Stimulated activated CD4-positive, alpha-beta T cell treated with anti-CD3 and anti-CD28 coated beads, Interleukin-1b, Interleukin-23, amount 100 ng/mL, for 48 hours (primary cell): ENCODE data around the gene ASGR2.
"Not testable (repeated sequence)": the region's sequence is repeated elsewhere in the genome, so short reads cannot be mapped to it uniquely, and the experiment has no call there.

ENCODE experiments used
- DNase-seq: peaks from one replicate; pipeline ENCODE4 v3.0.0-alpha.2; 2020

ASGR2 gene, protein sequence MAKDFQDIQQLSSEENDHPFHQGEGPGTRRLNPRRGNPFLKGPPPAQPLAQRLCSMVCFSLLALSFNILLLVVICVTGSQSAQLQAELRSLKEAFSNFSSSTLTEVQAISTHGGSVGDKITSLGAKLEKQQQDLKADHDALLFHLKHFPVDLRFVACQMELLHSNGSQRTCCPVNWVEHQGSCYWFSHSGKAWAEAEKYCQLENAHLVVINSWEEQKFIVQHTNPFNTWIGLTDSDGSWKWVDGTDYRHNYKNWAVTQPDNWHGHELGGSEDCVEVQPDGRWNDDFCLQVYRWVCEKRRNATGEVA

DNA sequence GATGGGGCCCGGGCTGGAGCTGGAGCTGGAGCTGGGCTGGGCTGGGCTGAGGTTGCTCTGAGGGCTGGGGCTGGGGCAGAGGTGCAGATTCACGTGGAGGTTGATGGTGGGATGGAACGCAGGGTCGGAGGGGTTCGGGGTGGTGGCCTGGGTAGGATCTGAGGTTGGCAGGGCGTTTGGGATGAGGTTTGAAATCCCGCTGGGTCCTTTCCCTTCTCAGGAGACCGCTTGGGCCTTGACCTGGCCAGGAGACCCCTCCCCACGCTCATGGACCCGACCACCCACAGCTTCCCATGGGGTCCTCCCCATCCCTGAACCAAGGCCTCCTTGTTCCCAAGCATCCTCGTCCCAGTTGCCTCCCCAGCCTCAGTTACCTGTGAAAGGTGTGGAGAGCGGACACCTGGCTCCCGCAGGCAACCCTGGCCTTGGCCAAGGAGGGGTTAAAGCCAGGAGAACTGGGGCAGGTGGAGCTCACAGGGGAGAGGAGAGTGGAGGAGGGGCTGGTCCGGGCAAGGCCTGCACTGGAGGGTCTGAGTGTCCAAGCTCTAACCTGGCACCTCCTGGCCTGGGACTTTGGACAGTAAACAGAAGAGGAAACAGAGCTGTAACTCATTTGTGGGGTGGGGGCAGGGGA is at the start of gene ASGR2:
Gene ASGR2, minus strand, starts transcription at position 582 of the 634 bp plus-strand sequence. CDS start 582 bp downstream, outside the sequence.
- no peak for DNase-seq

DNA sequence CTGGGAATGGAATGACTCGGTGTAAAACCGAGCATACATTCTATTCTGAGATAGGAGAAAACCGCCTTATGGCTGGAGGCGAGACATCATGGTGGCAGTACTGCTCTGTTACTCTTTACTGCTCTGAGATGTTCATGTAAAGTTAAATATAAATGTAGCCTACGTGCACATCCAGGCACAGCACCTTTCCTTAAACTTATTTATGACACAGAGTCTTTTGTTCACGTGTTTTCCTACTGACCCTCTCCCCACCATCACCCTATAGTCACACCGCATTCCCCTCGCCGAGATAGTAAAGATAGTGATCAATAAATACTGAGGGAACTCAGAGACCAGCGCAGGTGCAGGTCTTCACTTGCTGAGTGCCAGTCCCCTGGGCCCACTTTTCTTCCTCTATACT is 44.9 kb upstream of the ASGR2 start:
- not testable (repeated sequence) for DNase-seq

DNA sequence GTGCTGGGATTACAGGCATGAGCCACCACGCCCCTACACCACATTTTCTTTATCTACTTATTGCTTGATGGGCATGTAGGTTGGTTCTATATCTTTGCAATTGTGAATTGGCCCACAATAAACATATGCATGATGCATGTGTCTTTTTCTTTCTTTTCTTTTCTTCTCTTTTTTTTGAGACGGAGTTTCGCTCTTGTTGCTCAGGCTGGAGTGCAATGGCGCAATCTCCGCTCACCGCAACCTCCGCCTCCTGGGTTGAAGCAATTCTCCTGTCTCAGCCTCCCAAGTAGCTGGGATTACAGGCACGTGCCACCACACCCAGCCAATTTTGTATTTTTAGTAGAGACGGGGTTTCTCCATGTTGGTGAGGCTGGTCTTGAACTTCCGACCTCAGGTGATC is 43.8 kb upstream of the ASGR2 start:
- DNase-seq = not testable (repeated sequence)

DNA sequence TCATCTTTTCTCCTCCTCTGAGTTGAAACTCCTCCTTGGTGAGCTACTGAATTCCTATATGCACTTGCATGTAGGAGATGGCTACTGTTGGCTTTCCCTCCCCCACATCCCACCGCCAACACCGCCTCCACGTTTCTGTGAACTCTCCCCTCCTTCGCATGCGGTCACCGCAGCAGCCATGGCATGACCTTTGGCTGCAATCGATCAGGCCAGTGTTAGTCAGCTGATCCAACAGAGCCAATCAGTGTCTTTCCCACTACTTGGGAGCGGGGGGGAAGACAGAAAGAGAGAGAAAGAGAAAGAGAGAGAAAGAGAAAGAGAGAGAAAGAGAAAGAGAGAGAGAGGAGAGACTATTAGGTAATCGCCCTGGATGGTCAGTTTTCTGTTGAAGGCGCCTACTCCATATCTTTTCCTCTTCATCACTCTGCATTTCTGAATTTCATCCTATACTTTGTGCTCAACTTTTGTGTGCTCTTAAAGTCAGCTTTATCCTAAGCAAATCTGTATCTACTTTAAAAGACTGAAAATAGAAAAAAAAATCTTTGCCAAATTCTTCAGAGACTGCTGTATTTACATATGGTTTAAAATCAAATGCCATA is 41.8 kb upstream of the ASGR2 start:
- no peak for DNase-seq

DNA sequence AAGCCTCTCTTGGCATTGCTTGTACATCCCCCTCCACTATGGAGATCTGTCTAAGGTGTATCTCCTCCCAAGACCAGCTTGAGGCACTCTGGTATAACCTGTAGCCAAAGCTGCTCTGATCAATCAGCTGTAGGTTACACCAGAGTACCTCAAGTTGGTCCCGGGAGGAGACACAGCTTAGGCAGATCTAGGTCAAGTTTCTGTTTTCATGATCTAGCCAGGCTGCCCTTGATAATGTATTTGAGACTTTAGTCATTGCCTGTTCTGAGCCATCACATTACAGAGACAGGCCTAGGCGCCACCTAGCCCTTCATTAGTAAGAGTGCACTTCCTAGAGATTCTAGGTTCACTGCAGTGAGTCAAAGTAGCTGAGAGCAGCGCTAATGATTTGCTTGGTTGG is 33.1 kb upstream of the ASGR2 start:
- no peak for DNase-seq

DNA sequence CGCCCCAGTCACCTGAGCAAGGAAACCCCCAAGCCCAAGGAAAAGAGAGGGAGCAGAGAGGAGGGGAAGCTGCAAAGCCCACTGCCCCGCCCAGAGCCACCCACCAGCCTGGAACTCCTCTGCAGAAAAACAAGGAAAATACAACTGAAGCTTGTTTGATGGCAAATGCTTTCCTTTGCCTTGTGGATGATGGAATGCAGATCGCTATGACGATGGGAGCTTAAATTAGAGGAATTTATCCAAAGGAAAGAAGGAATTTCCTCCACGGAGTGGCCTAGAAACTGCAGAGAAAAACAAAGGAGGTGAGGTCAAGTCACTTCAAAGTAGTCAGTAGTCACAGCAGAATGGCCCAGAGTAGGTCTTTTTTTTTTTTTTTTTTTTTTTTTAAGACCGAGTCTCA is 31.5 kb upstream of the ASGR2 start:
- DNase-seq = no peak

DNA sequence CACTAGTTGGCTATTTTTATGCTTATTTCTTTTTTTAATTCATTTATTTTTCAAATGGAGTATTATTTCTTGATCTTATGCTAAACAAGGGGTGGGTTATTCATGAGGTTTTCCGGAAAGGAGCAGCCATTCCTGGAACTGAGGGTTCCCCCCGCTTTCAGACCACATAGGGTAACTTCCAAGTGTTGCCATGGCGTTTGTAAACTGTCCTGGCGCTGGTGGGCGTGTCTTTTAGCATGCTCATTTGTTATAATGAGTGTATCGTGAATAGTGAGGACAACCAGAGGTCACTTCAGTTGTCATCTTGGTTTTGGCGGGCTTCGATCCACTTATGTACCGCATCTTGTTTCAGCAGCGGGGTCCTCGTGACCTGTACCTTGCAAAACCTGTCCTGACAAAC is 29.6 kb upstream of the ASGR2 start:
- DNase-seq = no peak

DNA sequence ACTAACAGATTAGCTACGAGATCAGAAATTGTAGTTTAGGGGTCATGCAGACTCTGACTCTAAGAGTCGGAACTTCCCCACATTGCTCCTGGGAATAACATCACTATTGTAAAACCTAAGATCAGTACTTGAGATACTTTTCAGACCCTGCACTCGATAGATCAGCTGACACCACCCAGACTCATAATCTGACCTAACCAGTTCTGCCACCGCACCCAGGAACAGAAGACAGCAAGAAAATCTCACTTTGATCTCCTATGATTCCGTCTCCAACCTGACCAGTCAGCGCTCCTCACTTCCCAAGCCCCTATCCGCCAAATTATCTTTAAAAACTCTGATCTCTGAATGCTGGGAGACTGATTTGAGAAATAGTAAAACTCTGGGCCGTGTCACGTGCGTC is 27.2 kb upstream of the ASGR2 start:
- DNase-seq = no peak

DNA sequence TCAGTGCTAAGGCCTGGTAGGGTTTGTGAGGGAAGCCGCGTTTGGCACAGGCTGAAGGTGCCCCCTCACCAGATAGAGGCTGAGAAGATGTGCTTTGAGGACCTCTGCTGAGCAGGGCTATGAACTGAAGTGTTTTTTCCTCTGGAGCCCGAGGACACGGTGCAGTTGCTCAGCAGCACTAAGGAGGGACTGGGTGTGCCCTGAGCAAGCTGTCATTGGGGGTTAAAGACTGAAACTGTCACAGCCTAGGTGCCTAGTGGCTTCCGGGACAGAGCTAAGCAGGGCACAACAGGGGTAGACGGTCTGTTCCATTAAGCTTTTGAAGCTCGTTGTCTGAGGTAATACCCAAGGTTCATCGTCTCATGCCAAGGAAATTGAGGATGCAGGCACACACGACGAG is 24.8 kb upstream of the ASGR2 start:
- no peak for DNase-seq

DNA sequence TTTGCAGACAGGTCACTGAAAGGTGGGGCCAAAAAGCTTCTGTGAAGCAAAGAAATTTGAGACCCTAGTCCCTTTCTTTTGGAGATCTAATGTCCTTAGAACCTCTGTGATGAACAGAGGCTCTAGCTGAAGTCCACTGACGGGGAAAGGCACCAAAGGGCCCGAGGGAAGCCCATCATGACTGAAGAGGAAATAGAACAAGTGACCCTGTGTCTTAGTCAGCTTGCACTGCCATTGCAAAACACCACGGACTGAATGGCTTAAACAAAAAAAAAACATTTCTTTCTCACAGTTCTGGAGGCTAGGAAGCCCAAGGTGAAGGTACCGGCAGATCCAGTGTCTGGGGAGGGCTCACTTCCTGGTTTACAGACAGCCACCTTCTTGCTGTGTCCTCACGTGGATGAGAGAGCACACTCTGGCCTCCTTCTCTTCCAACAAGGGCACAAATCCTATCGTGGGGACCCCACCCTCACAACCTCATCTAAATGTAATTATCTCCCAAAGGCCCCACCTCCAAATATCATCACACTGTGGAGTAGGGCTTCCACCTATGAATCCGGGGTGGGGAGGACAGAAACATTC is 24.3 kb upstream of the ASGR2 start:
- no peak for DNase-seq

DNA sequence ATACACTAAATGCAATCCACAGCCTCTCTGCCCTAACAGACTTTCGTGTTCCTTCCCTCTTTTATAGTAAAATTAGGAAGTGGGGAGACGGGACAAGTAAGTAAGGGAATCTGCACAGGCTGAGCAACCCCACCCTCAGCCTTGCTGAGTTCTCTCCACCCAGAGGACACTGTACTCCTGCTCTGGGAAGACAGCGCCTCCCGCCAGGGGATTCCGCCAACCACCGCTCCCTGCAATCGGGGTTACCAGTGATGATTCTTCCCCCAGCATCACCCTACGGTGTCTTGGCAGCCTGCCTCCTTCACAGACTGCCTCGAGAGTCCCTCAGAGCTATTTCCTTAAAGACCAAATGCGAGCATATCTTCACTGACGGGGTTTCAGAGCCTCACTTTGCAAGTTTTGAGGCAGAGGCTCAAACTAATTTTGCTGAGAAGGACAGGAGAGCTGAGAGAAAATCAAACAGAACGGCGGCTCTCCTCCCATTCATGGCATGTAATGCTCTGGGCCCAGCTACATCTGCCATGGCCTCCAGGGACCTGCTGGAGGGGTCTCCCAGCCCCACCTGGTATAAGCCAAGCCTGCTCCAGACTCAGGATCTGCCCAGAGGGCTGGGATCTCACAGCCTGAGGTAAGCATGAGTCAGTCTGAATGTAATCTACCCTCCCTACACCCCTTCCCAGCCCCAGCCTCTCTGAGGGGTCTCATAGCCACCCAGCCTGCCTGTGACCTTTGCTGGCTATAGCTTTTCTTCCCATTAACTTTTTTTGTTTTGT is 22.7 kb upstream of the ASGR2 start:
- DNase-seq = no peak

DNA sequence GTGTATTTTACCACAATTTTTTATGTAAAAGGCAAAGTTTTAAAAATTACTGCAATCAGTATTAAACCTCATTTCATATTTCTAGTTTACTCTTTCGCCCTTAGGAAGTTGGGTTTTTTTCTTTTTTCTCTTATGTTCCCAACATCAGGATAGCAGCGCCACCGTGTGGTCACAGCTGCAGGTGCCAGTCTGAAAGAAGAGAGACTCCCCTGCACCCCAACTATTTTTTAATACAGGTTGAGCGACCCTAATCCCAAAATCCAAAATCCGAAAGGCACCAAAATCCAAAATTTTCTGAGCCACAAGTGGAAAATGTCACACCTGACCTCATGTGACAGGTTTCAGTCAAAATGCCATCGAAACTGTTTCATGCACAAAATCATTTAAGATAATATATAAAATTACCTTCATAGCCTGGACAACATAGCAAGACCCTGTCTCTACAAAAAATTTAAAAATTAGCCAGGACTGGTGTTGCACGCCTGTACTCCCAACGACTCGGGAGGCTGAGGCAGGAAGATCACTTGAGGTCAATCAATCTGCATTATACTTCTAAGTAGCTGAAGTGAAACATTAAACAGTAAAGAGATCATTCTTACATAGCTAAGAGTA is 21.8 kb upstream of the ASGR2 start:
- peak; percentile 71 for DNase-seq

DNA sequence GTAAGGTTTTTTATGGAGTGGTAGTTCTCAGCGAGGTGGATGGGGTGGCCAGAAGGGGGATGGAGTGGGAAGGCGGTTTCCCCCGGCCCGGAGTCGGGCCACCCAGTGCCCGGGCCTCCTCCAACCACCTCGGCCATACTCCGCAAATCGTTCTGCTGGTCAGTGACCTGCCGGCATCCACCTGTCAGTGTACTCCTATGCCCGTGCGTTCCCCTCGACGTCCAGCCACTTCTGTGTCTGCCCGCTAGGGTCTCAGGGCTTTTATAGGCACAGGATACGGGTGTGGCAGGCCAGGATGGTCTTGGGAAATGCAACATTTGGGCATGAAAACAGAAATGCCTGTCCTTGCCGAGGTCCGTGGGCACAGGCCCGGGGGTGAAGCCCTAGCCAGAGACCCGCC is 19.3 kb upstream of the ASGR2 start:
- no peak for DNase-seq

DNA sequence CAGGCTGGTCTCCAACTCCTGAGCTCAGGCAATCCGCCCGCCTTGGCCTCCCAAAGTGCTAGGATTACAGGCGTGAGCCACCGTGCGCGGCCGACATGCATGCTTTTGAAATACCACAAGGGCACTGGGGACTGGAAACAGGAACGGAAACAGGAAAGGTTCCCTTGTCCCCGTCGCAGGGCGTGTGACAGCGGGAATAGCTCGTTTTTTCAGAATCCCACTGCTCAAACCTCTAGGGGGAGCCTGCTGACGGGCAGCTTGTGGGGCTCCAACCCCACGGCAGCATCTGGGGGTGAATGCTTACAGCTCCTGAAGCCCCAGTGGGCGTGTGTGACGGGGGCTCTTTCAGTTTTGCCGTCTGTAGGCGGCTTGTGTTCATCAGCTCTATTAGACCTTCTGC is 18.8 kb upstream of the ASGR2 start:
- DNase-seq = peak; percentile 39

DNA sequence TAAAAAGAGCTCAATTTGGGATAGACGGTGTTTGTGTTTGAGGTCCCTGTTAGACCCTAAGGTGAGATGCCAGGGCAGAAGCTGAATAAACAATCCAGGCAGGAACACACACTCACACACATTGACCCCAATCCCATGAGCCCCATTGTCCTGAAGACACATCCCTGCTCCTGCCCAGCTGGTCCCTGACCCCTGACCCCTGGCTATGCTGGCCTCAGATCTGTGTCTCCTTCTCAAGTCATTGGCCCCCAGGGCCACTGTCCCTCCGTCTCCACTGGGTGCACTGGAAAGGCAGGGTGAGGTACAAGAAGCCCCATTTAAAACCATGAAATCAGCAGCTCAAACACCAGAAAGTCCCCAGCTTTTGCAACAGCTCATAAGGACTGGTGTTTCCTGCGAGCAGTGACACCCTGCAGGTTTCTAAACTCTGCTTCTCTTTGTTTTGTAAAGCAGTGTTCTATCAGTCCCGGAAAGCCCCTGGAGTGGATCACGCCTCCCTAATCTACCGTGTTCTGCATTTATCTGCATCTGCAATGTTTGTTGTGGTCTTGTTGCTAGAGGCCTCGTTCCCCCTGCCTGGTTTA is 18.0 kb upstream of the ASGR2 start:
- peak; percentile 60 for DNase-seq

DNA sequence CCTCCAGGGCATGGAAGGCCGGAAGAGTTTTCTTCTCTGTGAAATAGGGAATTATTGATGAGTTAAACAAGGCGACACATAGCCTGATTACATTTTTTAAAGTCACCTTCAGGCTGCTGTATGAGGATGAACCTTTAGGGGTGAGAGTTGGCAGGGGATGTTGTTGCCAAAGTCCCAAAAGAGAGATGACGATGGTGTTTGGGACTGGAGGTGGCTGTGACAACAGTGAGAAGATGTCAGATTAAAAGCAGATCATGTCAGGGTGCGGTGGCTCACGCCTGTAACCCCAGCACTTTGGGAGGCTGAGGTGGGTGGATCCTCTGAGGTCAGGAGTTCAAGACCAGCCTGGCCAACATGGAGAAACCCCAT is 16.8 kb upstream of the ASGR2 start:
- DNase-seq = no peak

DNA sequence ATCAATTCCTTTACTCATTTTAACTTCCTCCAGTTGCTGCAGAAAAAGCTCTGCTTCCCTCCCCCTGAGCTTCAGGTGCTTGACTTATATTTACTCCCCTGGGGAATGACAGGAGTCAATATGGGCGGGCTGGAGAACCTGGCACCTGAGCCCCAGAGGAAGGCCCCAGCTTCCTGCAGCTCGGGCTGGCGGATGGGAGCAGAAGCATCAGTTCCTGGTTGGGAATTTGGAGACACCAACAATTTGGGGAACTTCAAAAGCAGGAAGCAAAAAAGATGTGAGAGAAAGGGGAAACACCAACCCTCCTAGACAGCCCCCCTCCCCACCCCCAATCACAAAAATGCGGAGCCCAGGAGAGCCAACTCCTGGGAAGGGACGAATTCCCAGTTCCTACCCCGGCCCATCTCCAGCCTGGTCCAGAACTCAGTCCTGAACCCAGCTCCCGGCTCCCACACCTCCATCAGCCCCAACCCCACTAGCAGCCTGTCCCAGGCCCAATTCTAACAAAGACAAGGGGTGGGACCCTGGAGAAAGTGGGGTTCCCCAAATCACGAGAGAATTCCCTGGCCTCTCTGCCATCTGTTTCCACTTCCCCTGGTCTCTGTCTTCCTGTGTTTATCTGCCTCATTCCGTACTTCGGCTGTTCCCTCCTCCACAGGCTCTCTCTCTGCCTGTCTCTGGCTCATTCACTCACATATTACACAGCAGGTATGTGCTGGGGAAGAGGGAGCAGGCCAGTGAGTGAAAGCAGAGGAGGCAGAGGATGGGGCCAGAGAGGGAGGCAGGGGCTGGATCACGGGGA is 16.2 kb upstream of the ASGR2 start:
- no peak for DNase-seq

DNA sequence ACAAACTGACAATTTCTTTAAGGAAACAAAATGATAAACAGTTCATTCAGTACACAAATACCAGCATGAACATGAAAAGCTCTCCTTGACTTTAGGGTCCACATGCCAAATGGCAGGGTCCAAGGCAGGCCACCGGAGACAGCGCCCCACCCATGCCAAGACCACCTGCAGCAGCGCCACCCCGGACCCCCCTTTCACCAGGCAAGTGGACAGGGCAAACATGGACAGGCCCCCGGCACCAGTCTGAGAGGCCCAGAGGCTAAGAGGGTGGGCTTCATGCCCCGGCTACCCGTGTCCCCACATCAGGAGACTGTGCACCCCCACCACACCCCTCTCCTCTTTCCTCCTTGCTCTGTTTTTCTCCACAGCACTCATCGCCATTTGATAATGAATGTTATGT is 14.7 kb upstream of the ASGR2 start:
- DNase-seq = no peak

DNA sequence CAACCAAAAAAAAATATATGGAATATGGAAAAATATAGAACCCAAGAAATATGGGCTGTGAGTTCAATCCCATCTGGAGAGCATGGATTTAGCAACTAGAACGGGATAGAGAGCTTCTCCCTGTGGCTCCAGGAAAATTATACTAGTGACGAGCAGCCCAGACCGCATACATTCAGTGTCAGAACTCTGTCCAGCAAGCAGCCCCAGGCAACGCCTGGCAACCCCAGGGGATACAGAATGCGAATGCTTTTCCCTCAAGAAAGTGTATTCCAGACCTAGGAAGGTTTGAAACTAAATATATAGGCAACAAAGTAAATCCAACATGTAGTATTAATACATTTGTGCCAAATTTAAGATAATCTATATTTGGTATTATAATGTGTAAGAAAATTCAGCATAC is 13.5 kb upstream of the ASGR2 start:
- DNase-seq = no peak

DNA sequence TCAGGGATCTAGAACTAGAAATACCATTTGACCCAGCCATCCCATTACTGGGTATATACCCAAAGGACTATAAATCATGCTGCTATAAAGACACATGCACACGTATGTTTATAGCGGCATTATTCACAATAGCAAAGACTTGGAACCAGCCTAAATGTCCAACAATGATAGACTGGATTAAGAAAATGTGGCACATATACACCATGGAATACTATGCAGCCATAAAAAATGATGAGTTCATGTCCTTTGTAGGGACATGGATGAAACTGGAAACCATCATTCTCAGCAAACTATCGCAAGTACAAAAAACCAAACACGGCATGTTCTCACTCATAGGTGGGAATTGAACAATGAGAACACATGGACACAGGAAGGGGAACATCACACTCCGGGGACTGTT is 12.9 kb upstream of the ASGR2 start:
- not testable (repeated sequence) for DNase-seq

DNA sequence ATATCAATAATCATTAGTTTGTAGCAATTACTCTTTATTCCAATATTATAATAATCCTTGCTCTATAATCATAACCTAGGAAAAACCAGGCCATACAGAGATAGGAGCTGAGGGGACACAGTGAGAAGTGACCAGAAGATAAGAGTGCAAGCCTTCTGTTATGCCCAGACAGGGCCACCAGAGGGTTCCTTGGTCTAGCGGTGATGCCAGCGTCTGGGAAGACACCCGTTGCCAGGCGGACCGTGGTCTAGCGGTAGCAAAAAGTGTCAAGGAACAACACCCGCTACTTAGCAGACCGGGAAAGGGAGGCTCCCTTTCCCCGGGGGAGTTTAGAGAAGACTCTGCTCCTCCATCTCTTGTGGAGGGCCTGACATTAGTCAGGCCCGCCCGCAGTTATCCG is 11.8 kb upstream of the ASGR2 start:
- DNase-seq = not testable (repeated sequence)

DNA sequence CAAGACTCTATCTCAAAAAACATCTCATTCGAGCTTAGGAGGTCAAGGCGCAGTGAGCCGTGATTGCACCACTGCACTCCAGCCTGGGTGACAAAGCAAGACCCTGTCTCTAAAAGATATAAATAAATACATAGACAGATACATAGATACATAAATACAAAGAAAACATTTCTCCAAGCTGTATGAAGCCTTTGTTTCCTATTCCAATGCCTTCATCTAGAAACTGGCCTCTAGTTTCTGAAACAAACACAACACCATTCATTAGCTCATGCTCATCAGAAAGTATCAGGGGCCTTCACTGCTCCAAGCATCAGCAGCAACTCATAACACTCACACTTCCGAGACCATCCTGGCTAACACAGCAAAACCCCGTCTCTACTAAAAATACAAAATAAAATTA is 10.3 kb upstream of the ASGR2 start:
- no peak for DNase-seq
